ENCODE data around the gene OR13J1. TPM values are rescaled to one million over a fixed set of nuclear protein-coding genes. Genes with fewer than 3 reads are reported as not detected.

The OR13J1 gene
- total RNA-seq, 1 experiment from 2014 or later, result not detected

DNA sequence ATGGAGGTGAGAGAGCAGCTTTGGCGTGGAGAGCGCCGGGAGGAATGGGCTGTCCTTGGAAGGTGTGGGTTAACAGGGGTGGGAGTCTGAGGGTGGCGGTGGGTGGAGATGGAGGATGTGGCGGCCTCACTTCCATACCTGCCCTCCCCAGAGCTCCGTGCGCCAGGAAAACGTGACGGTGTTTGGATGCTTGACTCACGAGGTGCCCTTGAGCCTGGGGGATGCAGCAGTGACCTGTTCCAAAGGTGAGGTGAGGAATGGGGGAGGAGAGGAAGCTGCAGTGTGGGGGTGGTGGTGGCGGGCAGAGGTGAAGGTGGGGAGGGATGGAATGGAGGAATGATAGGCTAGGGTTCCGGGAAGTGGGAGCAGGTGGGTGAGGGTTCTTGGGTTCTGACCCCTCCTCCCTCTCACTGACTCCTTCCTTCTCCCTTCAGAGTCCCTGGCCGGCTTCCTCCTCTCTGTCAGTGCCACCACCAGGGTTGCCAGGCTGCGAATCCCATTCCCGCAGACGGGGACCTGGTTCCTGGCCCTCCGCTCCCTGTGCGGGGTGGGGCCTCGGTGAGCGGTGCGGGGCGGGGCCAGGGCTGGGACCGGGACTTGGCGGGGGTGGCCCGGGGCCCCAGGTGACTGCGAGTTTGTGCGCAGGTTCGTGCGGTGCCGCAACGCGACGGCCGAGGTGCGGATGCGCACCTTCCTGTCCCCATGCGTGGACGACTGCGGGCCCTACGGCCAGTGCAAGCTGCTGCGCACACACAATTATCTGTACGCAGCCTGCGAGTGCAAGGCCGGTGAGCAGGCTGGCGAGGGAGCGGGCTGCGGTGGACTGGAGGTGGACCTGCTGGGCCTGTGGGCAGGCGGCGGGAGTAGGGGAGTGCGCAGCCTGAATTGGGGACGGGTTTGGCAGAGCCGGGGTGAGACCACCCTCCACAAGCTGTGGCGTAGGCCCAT is 24.1 kb downstream of the OR13J1 start (continued):
- TF ChIP-seq, protein P1, sequence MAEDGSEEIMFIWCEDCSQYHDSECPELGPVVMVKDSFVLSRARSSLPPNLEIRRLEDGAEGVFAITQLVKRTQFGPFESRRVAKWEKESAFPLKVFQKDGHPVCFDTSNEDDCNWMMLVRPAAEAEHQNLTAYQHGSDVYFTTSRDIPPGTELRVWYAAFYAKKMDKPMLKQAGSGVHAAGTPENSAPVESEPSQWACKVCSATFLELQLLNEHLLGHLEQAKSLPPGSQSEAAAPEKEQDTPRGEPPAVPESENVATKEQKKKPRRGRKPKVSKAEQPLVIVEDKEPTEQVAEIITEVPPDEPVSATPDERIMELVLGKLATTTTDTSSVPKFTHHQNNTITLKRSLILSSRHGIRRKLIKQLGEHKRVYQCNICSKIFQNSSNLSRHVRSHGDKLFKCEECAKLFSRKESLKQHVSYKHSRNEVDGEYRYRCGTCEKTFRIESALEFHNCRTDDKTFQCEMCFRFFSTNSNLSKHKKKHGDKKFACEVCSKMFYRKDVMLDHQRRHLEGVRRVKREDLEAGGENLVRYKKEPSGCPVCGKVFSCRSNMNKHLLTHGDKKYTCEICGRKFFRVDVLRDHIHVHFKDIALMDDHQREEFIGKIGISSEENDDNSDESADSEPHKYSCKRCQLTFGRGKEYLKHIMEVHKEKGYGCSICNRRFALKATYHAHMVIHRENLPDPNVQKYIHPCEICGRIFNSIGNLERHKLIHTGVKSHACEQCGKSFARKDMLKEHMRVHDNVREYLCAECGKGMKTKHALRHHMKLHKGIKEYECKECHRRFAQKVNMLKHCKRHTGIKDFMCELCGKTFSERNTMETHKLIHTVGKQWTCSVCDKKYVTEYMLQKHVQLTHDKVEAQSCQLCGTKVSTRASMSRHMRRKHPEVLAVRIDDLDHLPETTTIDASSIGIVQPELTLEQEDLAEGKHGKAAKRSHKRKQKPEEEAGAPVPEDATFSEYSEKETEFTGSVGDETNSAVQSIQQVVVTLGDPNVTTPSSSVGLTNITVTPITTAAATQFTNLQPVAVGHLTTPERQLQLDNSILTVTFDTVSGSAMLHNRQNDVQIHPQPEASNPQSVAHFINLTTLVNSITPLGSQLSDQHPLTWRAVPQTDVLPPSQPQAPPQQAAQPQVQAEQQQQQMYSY (CRISPR knock-in tag; IDR thresholded peaks at IDR 0.05), result peak; percentile 48; the same call in 1 of the 2 replicates
- TF ChIP-seq, protein P2, sequence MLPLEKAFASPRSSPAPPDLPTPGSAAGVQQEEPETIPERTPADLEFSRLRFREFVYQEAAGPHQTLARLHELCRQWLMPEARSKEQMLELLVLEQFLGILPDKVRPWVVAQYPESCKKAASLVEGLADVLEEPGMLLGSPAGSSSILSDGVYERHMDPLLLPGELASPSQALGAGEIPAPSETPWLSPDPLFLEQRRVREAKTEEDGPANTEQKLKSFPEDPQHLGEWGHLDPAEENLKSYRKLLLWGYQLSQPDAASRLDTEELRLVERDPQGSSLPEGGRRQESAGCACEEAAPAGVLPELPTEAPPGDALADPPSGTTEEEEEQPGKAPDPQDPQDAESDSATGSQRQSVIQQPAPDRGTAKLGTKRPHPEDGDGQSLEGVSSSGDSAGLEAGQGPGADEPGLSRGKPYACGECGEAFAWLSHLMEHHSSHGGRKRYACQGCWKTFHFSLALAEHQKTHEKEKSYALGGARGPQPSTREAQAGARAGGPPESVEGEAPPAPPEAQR (CRISPR knock-in tag; IDR thresholded peaks at IDR 0.05), result no peak
- TF ChIP-seq, protein P3, sequence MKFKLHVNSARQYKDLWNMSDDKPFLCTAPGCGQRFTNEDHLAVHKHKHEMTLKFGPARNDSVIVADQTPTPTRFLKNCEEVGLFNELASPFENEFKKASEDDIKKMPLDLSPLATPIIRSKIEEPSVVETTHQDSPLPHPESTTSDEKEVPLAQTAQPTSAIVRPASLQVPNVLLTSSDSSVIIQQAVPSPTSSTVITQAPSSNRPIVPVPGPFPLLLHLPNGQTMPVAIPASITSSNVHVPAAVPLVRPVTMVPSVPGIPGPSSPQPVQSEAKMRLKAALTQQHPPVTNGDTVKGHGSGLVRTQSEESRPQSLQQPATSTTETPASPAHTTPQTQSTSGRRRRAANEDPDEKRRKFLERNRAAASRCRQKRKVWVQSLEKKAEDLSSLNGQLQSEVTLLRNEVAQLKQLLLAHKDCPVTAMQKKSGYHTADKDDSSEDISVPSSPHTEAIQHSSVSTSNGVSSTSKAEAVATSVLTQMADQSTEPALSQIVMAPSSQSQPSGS (CRISPR knock-in tag; IDR thresholded peaks at IDR 0.05; ENCODE audit: borderline replicate concordance, low read depth), result no peak
- TF ChIP-seq, protein P4, sequence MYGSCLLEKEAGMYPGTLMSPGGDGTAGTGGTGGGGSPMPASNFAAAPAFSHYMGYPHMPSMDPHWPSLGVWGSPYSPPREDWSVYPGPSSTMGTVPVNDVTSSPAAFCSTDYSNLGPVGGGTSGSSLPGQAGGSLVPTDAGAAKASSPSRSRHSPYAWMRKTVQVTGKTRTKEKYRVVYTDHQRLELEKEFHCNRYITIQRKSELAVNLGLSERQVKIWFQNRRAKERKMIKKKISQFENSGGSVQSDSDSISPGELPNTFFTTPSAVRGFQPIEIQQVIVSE (CRISPR knock-in tag; IDR thresholded peaks at IDR 0.05; ENCODE audit: borderline replicate concordance), result no peak
- TF ChIP-seq, protein P5, sequence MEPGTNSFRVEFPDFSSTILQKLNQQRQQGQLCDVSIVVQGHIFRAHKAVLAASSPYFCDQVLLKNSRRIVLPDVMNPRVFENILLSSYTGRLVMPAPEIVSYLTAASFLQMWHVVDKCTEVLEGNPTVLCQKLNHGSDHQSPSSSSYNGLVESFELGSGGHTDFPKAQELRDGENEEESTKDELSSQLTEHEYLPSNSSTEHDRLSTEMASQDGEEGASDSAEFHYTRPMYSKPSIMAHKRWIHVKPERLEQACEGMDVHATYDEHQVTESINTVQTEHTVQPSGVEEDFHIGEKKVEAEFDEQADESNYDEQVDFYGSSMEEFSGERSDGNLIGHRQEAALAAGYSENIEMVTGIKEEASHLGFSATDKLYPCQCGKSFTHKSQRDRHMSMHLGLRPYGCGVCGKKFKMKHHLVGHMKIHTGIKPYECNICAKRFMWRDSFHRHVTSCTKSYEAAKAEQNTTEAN (CRISPR knock-in tag; IDR thresholded peaks at IDR 0.05), result no peak
- no peak for TF ChIP-seq PRRX2 (CRISPR knock-in tag; IDR thresholded peaks at IDR 0.05)
- TF ChIP-seq, protein P6, sequence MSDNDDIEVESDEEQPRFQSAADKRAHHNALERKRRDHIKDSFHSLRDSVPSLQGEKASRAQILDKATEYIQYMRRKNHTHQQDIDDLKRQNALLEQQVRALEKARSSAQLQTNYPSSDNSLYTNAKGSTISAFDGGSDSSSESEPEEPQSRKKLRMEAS (CRISPR knock-in tag; IDR thresholded peaks at IDR 0.05), result peak; percentile 53
- no peak for TF ChIP-seq ATF1 (CRISPR knock-in tag; IDR thresholded peaks at IDR 0.05)
- no peak for TF ChIP-seq NFE2L1 (CRISPR knock-in tag; IDR thresholded peaks at IDR 0.05)
- TF ChIP-seq ZBTB21 (CRISPR knock-in tag; IDR thresholded peaks at IDR 0.05; ENCODE audit: borderline replicate concordance), result 0 out of 2 replicates have a peak, but pooled peaks have one; percentile 31
- TF ChIP-seq, protein P7, sequence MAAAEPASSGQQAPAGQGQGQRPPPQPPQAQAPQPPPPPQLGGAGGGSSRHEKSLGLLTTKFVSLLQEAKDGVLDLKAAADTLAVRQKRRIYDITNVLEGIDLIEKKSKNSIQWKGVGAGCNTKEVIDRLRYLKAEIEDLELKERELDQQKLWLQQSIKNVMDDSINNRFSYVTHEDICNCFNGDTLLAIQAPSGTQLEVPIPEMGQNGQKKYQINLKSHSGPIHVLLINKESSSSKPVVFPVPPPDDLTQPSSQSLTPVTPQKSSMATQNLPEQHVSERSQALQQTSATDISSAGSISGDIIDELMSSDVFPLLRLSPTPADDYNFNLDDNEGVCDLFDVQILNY (CRISPR knock-in tag; IDR thresholded peaks at IDR 0.05), result no peak
- peak; percentile 61; the same call in 1 of the 2 replicates for TF ChIP-seq ETV6 (CRISPR knock-in tag; IDR thresholded peaks at IDR 0.05)
- TF ChIP-seq HMGA2 (CRISPR knock-in tag; IDR thresholded peaks at IDR 0.05), result no peak

DNA sequence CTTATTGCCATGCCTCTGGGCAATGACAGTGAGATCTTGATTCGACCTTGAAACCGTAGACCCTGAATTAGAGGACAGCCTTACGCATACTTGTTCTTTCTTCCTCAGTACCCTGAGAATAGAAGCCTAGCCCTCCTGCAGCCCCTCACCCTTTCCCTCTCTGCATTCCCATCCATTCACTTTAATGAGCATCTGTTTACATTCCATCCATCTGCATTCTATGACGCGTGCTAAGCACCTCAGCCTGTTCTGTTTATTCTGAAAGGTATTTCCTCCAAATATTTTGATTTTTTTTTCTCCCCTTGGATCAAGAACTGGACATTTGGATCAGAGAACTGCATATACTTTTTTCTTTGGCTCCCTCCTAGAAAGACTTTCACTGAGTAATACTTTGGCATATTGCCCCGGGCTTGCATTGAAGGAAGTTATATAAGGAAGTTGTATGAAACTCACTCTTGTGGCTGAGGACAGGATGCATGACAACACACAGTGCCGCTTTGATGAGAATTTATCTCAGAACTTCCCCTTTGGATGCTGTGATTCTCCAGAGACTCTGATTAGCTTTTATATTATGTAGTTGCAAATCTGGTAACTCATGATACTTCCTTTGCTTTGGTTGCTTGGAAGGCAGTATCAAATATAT is 25.5 kb downstream of the OR13J1 start:
- Mint-ChIP-seq H3K27ac (peak overlapping the region; percentile 25), H3K9me3 (no peaks in the 10 kb centered on the region), H3K4me1 (peaks cover 37% of the 10 kb centered on the region), H3K36me3 (peaks cover 4% of the 10 kb centered on the region; the same call in 1 of the 2 replicates), H3K27me3 (ENCODE audit: low read depth) (peaks cover 36% of the 10 kb centered on the region), H3K4me3 (peak overlapping the region; percentile 65)
- ChIA-PET POLR2A (no interaction called here), CTCF (interaction anchor here (1.0 to 3.7 kb wide), 8 partner anchors 9 to 54 kb away, joined by 3 to 32 read pairs (median 8); partner anchors contain the start of genes FAM221B, HINT2 and TMEM8B)
- 0 out of 2 replicates have a peak, but pooled peaks have one; percentile 24 for TF ChIP-seq TEAD1 (CRISPR knock-in tag; IDR thresholded peaks at IDR 0.05)
- TF ChIP-seq, protein P8, sequence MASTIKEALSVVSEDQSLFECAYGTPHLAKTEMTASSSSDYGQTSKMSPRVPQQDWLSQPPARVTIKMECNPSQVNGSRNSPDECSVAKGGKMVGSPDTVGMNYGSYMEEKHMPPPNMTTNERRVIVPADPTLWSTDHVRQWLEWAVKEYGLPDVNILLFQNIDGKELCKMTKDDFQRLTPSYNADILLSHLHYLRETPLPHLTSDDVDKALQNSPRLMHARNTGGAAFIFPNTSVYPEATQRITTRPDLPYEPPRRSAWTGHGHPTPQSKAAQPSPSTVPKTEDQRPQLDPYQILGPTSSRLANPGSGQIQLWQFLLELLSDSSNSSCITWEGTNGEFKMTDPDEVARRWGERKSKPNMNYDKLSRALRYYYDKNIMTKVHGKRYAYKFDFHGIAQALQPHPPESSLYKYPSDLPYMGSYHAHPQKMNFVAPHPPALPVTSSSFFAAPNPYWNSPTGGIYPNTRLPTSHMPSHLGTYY (CRISPR knock-in tag; IDR thresholded peaks at IDR 0.05), result no peak
- DNase-seq (ENCODE audit: low spot score), result no peak
- peak; percentile 17 for ATAC-seq
